HG03095 (cell line): ENCODE measurements around the gene DEFB119.
"Not testable (repeated sequence)": the region's sequence is repeated elsewhere in the genome, so short reads cannot be mapped to it uniquely, and the experiment has no call there.

ENCODE experiments used
- ATAC-seq: cut with Tn5 transposase; IDR thresholded peaks from one replicate; pipeline ENCODE4 v1.9.1; 2021; ENCODE audit warnings: moderate library complexity; ENCODE audit not compliant: unreplicated experiment

DEFB119 gene

DNA sequence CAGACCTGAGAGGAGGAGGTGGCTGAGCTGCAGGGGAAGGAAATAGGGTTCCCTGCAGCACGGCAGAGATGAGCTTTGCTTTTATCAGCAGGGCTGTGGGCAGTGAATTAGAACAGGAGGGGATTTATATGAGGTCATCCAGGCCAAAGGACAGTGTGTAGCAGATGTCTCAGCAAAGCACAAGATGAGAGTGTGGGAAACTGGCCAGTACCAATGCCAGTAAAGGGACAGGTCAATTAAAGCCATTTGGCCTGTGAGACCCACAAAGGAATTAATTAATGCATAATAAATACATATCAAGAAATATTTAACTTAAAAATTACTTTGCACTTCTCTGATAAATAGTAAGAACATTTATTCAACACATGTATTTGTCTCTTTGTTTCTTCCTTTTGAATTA is at the start of gene DEFB119:
Gene DEFB119, minus strand, starts transcription at position 101 of the 400 bp plus-strand sequence. CDS start 107 bp downstream, outside the sequence.
- ATAC-seq: no peak

DNA sequence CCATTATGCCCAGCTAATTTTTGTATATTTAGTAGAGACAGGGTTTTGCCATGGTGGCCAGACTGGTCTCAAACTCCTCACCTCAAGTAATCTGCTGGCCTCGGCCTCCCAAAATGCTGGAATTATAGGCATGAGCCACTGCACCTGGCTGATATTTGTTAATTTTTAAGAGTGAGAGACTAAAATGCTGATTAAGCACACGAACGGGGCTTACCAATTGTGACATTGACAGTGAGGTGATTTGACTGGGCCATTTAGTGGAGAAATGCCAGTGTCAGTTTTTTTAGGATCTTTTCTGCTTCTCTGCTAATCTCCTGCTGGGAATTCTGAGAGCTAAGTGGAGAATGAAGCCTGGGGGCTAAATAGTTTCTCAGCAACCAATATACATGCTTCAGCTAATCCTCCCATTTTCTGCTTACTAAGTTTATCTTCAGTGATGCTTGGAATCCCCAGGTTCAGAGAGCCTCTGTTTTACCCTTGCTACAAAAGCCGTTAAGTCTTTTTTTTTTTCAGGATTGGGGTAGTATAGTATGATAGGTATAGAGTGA is 40.3 kb upstream of the DEFB119 start:
- no peak for ATAC-seq

DNA sequence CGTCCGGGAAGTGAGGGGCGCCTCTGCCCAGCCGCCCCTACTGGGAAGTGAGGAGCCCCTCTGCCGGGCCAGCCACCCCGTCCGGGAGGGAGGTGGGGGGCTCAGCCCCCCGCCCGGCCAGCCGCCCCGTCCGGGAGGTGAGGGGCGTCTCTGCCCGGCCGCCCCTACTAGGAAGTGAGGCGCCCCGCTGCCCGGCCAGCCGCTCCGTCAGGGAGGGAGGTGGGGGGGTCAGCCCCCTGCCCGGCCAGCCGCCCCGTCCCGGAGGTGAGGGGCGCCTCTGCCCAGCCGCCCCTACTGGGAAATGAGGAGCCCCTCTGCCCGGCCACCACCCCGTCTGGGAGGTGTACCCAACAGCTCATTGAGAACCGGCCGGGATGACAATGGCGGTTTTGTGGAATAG is 37.2 kb upstream of the DEFB119 start:
- ATAC-seq: not testable (repeated sequence)

- not testable (repeated sequence) for ATAC-seq
These were observed 36.6 kb upstream of the DEFB119 start for GRCh38 chr20:31426891-31427551.

DNA sequence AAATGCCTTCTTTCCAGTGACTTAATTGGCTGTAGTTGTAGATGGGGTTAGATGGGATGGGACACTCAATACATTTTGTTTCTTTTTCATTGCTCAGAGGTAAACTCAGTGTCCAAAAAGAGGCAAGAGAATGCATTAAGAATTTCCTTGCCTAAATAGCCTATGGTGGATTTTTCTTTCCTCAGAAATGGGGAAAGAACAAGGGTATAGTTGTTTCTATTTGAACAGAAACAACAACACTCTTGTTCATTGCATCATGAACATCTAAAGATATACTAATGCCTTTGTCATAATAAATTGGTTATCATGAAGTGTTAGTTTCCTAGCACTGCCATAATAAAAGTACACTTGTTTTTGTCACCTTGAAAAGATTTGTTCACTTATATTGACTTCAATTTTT is 35.4 kb upstream of the DEFB119 start:
- no peak for ATAC-seq

- no peak for ATAC-seq
These were observed 27.9 kb upstream of the DEFB119 start for GRCh38 chr20:31418307-31418706.

DNA sequence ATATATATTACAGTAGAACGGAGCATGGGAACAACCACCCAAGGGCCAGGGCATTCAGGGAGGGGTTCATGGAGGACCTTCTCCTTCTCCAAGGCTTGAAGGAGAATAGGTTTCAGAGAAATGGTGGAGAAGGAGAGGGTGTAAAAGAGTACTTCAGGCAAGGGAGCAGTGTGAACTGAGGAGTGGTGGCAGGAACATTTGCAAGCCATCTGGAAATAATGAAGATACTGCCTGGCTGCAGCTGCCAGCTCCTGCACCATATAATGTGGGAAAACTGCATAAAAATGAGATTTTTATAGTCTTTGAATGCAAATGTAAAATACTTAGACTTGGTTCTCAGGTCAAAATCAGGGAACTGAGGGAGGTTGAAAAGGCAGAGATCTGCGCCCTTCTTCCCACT is 25.3 kb upstream of the DEFB119 start:
- no peak for ATAC-seq

DNA sequence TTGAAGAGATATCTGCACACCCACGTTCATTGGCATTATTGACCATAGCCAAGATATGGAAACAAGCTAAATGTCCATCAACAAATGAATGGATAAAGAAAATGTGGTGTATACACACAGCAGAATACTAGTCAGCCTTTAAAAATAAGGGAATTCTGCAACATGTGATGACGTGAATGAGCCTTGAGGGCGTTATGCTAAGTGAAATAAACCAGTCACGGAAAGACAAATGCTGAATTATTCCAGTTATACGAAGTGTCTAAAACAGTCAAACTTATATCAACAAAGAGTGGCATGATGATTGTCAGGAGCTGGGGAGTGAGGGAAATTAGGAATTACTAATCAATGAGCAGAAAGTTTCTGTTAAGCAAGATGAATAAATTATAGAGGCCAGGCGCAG is 24.0 kb upstream of the DEFB119 start:
- ATAC-seq: no peak

DNA sequence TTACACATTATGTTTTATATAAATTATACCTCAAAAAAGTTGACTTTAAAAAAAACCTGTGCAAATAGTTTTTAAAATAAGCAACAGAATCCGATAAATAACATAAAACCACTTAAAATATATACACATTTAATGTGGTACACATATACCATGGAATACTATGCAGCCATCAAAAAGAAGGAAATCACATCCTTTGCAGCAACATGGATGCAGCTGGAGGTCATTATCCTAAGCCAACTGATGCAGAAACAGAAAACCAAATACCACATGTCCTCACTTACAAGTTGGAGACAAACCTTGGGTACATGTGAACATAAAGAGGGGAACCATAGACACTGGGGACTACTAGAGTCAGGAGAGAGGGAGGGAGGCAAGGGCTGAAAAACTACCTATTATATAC is 19.6 kb upstream of the DEFB119 start:
- no peak for ATAC-seq

DNA sequence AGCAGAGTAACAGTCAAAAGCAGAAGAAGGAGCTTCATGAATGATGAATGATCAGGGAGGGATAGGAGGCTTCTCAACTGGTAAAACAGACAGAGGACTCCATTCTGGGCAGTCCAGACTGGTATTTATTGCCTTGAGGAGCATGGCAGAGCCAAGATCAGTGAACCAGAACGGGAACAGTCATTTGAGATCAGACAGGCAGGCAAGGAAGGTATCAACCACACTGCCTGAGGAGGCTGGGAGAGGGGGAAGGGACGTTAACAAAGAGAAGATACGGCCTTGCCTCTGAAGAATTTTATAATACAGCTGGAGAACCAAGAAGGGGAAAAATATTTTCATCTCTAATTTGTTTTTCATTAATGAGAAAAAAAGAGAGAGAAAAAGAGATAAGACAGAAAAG is 15.7 kb upstream of the DEFB119 start, which contains the start of gene DEFB121:
Gene DEFB121, minus strand, starts transcription at position 101 of the 400 bp plus-strand sequence. Its CDS starts 63 bp downstream, at position 38.
- ATAC-seq: no peak

- no peak for ATAC-seq
These were observed 13.5 kb upstream of the DEFB119 start for GRCh38 chr20:31403886-31404285.

GRCh38 chr20:31394900-31395299 is 4.5 kb upstream of the DEFB119 start:
- no peak for ATAC-seq

DNA sequence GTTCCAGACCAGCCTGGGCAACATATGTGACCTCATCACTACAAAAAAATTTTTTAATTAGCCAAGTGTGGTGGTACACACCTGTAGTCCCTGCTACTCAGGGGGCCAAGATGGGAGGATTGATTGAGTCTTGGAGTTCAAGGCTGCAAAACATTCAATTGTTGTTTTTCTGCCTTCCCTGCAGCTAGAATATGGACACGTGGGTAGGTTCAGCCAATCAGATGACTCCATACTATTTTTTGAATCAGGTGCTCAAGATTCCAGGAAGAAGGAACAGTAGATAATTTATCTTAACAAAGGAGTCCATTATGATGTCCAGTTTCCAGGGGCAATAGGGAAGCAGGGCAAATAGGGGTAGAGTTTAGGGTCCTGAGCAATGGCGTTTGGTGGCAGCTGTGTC is 2.4 kb upstream of the DEFB119 start:
- no peak for ATAC-seq

GRCh38 chr20:31374346-31374745 is 16.0 kb downstream of the DEFB119 start:
- no peak for ATAC-seq

GRCh38 chr20:31368301-31368700 is 22.1 kb downstream of the DEFB119 start, which contains the start of gene DEFB118:
DEFB118 (plus strand) TSS chr20:31368601; CDS start chr20:31368651, 50 bp downstream.
- no peak for ATAC-seq

- ATAC-seq: not testable (repeated sequence)
These were observed 26.1 kb downstream of the DEFB119 start for GRCh38 chr20:31364272-31364671.

DNA sequence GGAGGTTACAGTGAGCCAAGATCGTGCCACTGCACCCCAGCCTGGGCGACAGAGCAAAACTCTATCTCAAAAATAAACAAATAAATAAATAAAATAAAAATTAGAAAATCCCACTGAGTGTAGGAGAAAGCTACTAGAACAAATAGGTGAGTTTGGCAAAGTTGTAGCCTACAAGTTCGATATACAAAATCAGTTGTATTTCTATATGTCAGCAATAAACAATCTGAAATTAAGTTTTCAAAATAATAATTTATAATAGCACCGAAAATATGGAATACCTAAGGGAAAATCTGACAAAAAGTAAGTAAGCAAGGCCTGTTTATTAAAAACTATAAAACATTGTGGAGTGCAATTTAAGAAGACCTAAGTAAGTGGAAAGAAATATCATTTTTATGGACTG is 27.1 kb downstream of the DEFB119 start:
- ATAC-seq: no peak

GRCh38 chr20:31355981-31356380 is 34.4 kb downstream of the DEFB119 start:
- no peak for ATAC-seq

GRCh38 chr20:31341470-31341869 is 48.9 kb downstream of the DEFB119 start:
- ATAC-seq: no peak

GRCh38 chr20:31330893-31331292 is 59.5 kb downstream of the DEFB119 start:
- ATAC-seq: no peak
